NAMALWA (cell line): ENCODE data around the gene CPSF4L.

Experiments
- DNase-seq: peaks from one replicate; pipeline ENCODE4 v3.0.0-alpha.2; 2015; ENCODE audit warnings: low spot score

CPSF4L gene

DNA sequence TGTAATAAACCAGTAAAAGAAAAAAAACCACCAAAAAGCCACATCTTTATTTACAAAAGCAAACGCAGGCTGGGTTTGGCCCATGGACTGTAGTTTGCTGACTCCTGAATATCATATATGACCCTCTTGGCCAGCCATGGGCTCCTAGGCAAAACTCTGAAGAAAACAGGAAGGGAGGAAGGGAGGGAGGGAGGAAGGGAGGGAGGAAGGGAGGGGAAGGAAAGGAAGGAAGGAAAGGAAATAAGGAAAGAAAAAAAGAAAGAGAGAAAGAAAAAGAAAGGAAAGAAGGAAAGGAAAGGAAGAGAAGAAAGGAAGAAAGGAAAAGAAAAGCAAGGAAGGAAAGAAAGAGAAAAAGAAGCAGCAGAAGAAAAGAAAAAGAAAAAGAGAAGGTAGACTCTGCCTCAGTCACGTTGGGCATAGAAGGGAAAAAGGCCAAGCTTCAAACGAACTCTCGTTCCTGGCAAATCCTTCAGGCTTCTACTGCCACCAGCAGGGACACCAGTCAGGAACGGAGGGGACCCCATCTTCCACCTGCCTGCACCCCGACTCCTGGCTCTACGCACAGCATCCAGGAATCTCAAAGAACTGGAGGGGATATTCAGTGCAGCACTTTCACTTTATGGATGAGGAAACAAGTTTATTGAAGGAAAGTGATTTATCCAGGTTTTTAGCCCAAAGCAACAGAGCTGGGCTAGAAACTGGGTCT, 28.0 kb upstream of the CPSF4L start:
- DNase-seq = no peak

GRCh38 chr17:73288534-73289302, 27.0 kb upstream of the CPSF4L start:
- no peak for DNase-seq

- DNase-seq = no peak
Observed at GRCh38 chr17:73286863-73287296, 25.2 kb upstream of the CPSF4L start.

- no peak for DNase-seq
Observed at GRCh38 chr17:73285916-73286862, 24.5 kb upstream of the CPSF4L start.

DNA sequence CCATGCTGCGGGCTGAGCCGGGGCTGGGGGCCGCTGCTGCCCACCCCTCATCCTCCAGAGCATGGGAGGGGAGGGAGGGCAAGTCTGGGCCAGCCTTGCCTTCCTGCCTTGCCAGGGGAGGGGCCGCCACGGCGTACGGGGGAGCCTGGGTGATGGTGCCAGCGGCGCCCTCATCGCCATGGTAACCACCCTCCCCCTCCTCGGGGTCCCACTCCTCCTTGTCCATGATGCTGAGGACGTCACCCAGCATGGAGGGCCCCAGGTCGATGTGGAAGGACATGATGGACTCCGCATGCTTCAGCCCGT, 23.9 kb upstream of the CPSF4L start:
- no peak for DNase-seq

DNA sequence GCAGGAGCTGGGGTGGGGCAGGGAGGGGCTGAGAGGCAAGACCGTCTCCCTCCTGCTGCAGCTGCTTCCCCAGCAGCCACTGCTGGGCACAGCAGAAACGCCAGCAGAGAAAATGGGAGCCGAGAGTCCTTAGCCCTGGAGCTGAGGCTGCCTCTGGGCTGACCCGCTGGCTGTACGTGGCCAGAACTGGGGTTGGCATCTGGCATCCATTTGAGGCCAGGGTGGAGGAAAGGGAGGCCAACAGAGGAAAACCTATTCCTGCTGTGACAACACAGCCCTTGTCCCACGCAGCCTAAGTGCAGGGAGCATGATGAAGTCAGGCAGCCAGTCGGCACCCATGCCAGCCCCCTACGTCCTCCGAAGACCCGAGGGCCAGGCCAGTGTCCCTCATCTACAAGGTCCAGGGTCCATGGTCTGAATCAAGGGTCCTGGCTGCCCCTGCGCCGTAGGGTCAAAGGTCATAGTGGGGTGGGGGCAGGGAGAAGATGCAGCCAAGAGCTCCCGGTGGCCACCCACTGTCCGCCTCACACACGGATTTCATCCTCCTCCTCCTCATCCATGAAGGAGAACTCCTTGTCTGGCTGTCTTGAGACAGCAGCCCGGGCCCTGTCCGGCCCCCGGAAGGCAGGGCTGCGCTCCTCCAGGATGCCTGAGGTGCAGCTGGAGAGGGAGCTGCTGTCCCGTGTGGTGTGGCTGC, 23.4 kb upstream of the CPSF4L start:
- no peak for DNase-seq

DNA sequence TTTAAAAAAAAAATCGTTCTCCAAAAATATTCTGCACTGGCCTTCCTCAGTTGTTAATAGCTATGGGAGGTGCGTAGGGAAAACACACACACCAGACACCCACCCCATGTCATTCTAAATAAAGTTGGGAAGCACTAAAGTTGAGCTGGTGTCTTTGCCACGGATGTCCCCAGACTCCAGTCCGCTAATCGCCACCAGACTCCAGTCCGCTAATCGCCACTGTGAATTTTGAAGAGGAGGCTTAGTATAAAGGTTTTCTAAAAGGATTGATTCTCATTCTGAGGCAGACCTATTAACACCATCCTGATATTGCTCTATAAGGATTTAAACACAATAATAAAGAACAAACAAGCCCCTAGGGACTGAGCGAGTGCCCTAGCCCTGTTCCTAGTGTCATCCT, 22.7 kb upstream of the CPSF4L start:
- DNase-seq = no peak

DNA sequence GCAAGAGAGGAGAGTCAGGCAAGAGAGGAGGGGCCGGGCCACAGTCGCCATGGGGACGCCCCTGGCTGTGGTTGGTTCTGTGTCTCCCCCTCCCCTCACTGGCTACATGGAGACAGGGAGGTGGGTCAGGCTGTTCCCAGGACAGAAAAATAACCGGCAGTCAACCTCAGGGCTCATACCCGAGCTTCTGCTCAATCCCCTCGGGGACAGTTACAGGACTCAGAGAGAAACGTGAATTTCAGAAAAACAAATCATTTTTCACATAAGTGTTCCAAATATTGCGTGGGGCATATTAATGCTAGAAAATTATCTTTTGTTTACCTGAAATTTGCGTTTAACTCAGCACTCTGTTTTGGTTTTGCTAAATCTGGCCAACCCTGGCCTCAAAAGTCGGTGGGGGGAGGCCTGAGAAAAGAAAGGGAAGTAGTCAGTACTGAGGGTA, 22.2 kb upstream of the CPSF4L start:
- DNase-seq = no peak

DNA sequence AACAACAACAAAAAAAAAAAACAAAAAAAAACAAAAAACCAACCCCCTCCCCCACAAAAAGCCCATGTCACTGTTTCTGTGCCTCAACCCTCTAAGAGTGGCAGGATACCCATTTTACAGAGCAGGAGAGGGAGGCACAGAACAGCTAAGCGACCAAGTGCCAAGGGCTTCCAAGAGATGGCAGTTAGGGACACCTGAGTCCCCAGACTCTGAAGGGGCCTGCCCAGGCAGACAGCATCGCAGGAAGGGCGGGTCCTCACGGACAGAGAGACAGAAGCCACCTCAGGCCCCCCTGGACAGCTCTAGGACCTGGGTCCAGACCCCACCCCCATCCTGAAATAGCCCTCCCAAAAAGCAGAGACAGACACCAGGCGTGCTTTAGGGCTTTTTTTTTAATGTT, 21.6 kb upstream of the CPSF4L start:
- no peak for DNase-seq

DNA sequence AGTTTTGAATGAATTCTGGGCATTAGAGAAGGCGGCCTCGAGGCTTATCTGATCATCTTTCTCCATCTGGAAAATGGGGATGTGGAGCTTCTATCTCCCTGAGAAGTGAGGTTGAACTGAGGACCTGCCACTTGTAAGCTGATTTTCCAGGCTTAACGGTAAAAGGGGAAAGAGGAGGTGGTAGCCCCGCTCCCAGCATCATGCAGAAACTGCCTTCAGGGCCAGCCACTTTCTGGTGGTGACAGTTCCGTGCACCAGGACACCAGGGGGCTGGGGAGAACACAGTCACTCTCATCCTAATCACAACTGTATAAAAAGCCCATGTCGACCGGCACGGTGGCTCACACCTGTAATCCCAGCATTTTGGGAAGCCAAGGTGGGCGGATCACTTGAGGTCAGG, 20.9 kb upstream of the CPSF4L start:
- no peak for DNase-seq

DNA sequence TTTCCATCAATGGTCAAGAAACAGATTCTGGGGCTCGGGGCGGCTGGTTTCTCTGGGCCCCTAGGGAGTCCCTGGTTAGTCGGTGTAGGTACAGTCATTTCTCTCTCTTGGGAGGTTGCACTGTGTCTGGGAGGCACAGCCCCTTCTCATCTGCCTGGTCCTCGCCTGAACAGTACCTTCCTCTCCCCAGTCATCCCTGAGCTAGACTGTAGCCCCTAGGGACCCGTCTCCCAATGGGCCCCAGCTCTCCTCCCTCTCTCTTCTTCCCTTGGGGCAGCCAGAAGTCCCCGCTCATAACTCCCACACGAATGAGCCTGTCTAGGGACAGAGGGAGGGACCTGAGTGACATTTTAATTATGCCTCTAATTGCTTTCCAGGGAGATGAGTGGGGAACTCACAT, 20.2 kb upstream of the CPSF4L start:
- DNase-seq = no peak

DNA sequence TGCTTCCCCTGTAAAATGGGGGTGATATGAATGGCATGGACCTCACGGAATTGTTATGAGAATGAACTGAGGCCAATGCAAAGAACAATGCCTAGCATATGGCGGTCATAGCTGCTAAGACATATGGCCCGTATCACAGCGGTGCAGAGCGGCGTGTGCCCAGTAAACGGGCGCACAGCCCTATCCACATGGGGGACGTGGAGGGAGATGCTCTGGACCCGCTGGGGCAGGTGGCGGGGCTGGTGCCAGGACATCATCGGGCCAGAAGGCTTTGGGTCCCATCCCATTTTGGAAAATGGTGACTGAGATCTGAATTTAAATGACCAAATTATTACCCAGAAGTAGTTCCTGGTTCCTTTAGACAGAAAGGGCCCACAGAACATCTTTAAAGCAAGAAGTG, 18.5 kb upstream of the CPSF4L start:
- DNase-seq = no peak

DNA sequence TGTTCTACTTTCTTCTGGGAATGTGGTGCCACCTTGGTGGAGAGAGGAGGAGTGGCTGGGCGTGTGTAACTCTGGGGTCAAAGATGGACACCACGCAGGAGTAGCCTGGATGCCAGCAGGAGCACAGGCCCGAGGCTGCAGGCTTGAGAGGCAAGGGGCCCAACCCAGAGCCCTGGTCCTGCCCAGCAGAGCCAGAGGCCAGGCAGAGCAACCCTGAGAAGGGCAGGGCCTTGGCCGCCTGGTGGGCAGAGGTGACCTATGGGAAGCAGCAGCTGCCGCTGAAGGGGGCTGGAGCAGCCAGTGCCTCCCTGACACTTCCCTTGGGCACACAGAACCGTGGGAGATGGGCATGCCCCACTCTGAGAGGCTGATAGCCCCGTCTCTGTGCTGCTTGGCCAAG, 18.0 kb upstream of the CPSF4L start:
- DNase-seq = no peak

- no peak for DNase-seq
Observed at GRCh38 chr17:73278465-73279453, 17.1 kb upstream of the CPSF4L start.

GRCh38 chr17:73278049-73278464, 16.4 kb upstream of the CPSF4L start:
- DNase-seq = no peak

- no peak for DNase-seq
Observed at GRCh38 chr17:73274490-73274889, 12.8 kb upstream of the CPSF4L start.

DNA sequence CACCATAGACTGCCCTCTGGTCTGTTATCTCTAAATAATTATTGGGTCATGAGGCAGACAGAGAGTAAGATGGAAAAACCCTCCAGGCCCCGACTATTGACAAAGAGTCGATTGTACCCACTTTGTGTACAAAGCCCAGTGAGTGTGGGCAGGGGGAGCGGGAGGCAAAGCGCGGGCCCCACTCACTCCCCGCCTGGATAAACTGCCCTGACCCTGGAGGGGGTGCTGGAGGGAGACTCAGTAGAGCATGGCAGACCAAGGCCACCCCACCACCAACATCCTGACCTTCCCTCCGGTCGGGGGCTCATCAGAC, 11.2 kb upstream of the CPSF4L start:
- no peak for DNase-seq

GRCh38 chr17:73271072-73271471, 9.4 kb upstream of the CPSF4L start:
- peak; percentile 39 for DNase-seq

- no peak for DNase-seq
Observed at GRCh38 chr17:73269791-73270190, 8.1 kb upstream of the CPSF4L start.

DNA sequence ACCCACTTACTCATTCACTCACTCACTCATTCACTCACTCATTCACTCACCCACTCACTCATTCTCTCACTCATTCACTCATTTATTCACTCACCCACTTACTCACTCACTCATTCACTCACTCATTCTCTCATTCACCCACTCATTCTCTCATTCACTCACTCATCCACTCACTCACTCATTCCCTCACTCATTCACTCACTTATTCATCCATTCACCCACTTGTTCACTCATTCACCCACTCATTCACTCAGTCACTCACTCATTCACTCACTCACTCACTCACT, 7.6 kb upstream of the CPSF4L start:
- no peak for DNase-seq
